Natural killer cell (primary cell): ENCODE results near the gene TP53INP2. TPM values are rescaled to one million over a fixed set of nuclear protein-coding genes. Genes with fewer than 3 reads are reported as not detected.
A peak's percentile ranks its signal among the peaks of the same experiment; 100 is the strongest.

ENCODE experiments used
- ATAC-seq, 3 donors: fragments of 150-1000 bp in 2 of 3; fragments of 200-7000 bp in 1 of 3; cut with Tn5 transposase; 1 replicate in 1 of 3; 2 replicates in 2 of 3; pipeline ENCODE4 v1.10.0; 2021; ENCODE audit warnings: mild to moderate bottlenecking in 2 of 3, moderate library complexity in 2 of 3
- DNase-seq, 2 donors: peaks; one replicate each; pipeline versions ENCODE4 v3.0.0 to v3.0.0-alpha.2; 2013 to 2021; ENCODE audit warnings: mixed read lengths in 1 of 2
- H3K27ac ChIP-seq: one replicate; pipeline ENCODE4 v1.5.1; 2013; ENCODE audit warnings: mild to moderate bottlenecking, low read length
- H3K27me3 ChIP-seq: one replicate; pipeline ENCODE4 v1.6.1; 2013; ENCODE audit warnings: low read length; ENCODE audit not compliant: control insufficient read depth, insufficient read depth
- H3K36me3 ChIP-seq: one replicate; pipeline ENCODE4 v1.6.1; 2013; ENCODE audit warnings: low read length; ENCODE audit not compliant: control insufficient read depth, insufficient read depth
- H3K4me1 ChIP-seq: one replicate; pipeline ENCODE4 v1.6.1; 2013; ENCODE audit warnings: low read length; ENCODE audit not compliant: control insufficient read depth, insufficient read depth
- H3K4me3 ChIP-seq: one replicate; pipeline ENCODE4 v1.5.1; 2013; ENCODE audit warnings: low read length
- H3K9me3 ChIP-seq: one replicate; pipeline ENCODE4 v1.6.1; 2013; ENCODE audit warnings: low read length; ENCODE audit not compliant: control insufficient read depth, insufficient read depth
- H3K27ac Mint-ChIP-seq, 2 donors: one replicate each; pipeline ENCODE4 v1.8.0; 2022; ENCODE audit warnings: mild to moderate bottlenecking in 2 of 2, mixed read lengths in 2 of 2, moderate library complexity in 1 of 2
- H3K27me3 Mint-ChIP-seq, 2 donors: one replicate each; pipeline ENCODE4 v1.8.0; 2022; ENCODE audit warnings: low read depth in 2 of 2, mixed read lengths in 2 of 2
- H3K36me3 Mint-ChIP-seq: one replicate; pipeline ENCODE4 v1.8.0; 2022; ENCODE audit warnings: mixed read lengths
- H3K4me1 Mint-ChIP-seq, 2 donors: one replicate each; pipeline ENCODE4 v1.8.0; 2022; ENCODE audit warnings: mixed read lengths in 2 of 2
- H3K4me3 Mint-ChIP-seq: one replicate; pipeline ENCODE4 v1.8.0; 2022; ENCODE audit warnings: mild to moderate bottlenecking, moderate library complexity, mixed read lengths
- H3K9me3 Mint-ChIP-seq, 2 donors: one replicate each; pipeline ENCODE4 v1.8.0; 2022; ENCODE audit warnings: mixed read lengths in 2 of 2
- WGBS: methylation state at CpG from one replicate; pipeline ENCODE4 v1.1.7; 2013; ENCODE audit warnings: missing lambda C conversion rate; ENCODE audit not compliant: insufficient coverage; 5-methylcytosine and 5-hydroxymethylcytosine counted together
- intact Hi-C: fragments of 100-400 bp; cut with micrococcal nuclease; formaldehyde crosslinking; loops from one replicate; pipeline ENCODE4 v1.14.2; 2022
- total RNA-seq, 4 donors: library from RNA; stranded (reverse); fragments of 120-200 nt in 1 of 4; gene quantifications; one replicate each; pipeline versions ENCODE4 v1.2.3 to v1.2.4, GENCODE V29; 2013 to 2022
- TF ChIP-seq, protein P1 (sequence below): fragments of 200-600 bp; IDR thresholded peaks from one replicate; pipeline ENCODE4 v1.8.0; 2022; ENCODE audit warnings: antibody characterized with exemption

TP53INP2 gene
- total RNA-seq, 3 donors from 2014 or later (not counting 1 experiment from before 2014, with no cell fraction given) = 30.7 to 56.3 (median 35.9) TPM

DNA sequence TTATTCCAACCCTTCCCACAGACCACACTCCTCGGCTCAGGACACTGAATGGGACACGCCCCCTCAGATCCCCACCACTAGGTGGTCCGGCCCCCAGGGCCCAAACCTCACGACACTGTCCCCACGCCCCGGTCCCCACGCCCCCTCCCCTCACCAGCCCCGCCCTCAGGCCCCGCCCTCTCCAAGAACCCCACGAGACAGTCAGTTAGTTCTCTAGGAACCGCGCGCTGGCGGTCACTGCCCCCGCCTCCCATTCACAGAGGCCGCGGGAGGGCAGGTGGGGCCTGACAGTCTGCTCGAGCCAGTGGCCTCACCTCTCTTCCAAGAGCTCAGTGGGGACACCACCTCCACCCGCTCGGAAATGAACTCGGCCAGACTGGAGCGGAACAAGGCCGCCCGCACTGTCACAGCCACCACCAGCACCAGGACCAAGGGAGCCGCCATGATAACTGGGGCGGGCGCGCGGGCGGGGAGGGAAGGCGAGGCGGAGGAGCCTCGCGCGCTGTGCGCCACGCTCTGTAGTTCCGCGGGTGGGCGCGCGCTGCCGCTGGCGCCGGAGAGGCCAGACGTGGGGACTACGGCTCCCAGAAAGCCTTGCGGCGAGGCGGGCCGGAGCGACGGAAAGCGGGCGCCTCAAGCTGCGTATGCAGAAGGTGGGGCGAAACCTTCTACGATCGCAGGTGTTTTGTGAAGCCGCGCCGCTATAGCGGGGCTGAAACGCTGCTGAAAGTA, 27.3 kb upstream of the TP53INP2 start, which contains the start of gene PIGU:
PIGU (minus strand) TSS at position 451 of the 732 bp plus-strand sequence; CDS start at position 444, 7 bp downstream.
- Histone ChIP-seq H3K9me3 (no peaks in the 10 kb centered on the region), H3K4me1 (peaks cover 9% of the 10 kb centered on the region), H3K27ac (peak within 1 kb of the TSS; percentile 80), H3K4me3 (peak within 1 kb of the TSS; percentile 93), H3K27me3 (no peaks in the 10 kb centered on the region), H3K36me3 (no peaks in the 10 kb centered on the region)
- under 1% methylated on average over 64 of the region's 64 CpGs for WGBS
- intact Hi-C loops = loop anchor here (1.0 to 2.0 kb wide), 2 partner anchors 32 to 119 kb away; partner anchors contain the start of gene MAP1LC3A
- ATAC-seq (peak; percentile 97 to 100 (median 97)), DNase-seq (peak; percentile 94 to 98)
- Mint-ChIP-seq H3K4me1 (peaks cover 15 to 16% of the 10 kb centered on the region in 2 donors), H3K9me3 (no peaks in the 10 kb centered on the region), H3K27ac (peak within 1 kb of the TSS; percentile 85 to 90), H3K27me3 (no peaks in the 10 kb centered on the region), H3K36me3 (no peaks in the 10 kb centered on the region), H3K4me3 (peak within 1 kb of the TSS; percentile 95)
- TF ChIP-seq, protein P1, sequence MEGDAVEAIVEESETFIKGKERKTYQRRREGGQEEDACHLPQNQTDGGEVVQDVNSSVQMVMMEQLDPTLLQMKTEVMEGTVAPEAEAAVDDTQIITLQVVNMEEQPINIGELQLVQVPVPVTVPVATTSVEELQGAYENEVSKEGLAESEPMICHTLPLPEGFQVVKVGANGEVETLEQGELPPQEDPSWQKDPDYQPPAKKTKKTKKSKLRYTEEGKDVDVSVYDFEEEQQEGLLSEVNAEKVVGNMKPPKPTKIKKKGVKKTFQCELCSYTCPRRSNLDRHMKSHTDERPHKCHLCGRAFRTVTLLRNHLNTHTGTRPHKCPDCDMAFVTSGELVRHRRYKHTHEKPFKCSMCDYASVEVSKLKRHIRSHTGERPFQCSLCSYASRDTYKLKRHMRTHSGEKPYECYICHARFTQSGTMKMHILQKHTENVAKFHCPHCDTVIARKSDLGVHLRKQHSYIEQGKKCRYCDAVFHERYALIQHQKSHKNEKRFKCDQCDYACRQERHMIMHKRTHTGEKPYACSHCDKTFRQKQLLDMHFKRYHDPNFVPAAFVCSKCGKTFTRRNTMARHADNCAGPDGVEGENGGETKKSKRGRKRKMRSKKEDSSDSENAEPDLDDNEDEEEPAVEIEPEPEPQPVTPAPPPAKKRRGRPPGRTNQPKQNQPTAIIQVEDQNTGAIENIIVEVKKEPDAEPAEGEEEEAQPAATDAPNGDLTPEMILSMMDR = peak; percentile 29

DNA sequence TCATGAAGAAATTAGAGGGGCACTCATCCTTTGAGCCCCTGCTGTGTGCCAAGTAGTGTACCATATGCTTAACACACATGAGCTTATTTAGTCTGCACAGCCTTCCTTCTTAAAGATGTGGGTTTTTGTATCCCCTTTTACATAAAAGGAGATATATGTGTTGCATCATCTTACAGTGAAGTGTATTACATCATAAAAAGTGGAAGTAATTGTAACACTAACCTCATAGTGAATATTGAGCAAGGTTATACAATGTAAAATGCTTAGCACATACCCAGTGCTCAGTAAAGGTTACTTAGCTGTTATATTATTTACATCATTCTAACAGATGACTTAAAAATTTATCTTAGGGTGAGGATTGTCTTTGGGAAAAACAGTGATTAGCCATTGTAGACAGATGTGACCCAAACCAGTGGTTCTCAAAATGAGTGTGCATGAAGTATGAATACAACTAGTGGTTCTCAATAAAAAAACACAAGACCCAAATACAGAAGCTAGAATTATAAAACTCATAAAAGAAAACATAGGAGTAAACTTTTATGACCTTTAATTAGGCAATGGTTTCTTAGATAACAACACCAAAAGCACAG, 23.5 kb upstream of the TP53INP2 start:
- TF ChIP-seq, protein P1 = no peak

DNA sequence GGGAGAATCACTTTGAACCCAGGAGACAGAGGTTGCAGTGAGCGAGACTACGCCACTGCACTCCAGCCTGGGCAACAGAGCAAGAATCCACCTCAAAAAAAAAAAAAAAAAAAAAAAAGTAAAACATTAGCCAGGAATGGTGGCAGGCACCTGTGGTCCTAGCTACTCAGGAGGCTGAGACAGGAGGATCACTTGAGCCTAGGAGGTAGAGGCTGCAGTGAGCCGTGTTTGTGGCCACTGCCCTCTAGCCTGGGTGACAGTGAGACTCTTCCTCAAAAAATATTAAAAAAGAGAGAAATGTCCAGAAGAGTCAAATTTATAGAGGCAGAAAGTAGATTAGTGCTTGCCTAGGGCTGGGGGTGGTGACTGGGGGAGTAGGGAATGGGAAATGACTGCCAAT, 20.5 kb upstream of the TP53INP2 start:
- no peaks in the 10 kb centered on the region for H3K27me3 Mint-ChIP-seq
- H3K9me3 Mint-ChIP-seq = no peaks in the 10 kb centered on the region
- H3K4me3 ChIP-seq = no peak overlapping the region
- H3K4me1 ChIP-seq = no peaks in the 10 kb centered on the region
- DNase-seq (no peak), ATAC-seq (no peak)
- no peaks in the 10 kb centered on the region for H3K4me1 Mint-ChIP-seq
- no peak overlapping the region for H3K4me3 Mint-ChIP-seq
- H3K36me3 Mint-ChIP-seq = no peaks in the 10 kb centered on the region
- H3K27ac ChIP-seq = no peak overlapping the region
- TF ChIP-seq, protein P1 = no peak
- no peaks in the 10 kb centered on the region for H3K9me3 ChIP-seq
- no peak overlapping the region for H3K27ac Mint-ChIP-seq
- intact Hi-C loops = no loop called here
- no peaks in the 10 kb centered on the region for H3K27me3 ChIP-seq
- 100% methylated on average over 3 of the region's 3 CpGs for WGBS
- H3K36me3 ChIP-seq = no peaks in the 10 kb centered on the region

More for the DNA sequence above, 23.5 kb upstream of the TP53INP2 start:
- H3K9me3 ChIP-seq = no peaks in the 10 kb centered on the region
- Mint-ChIP-seq H3K36me3 (no peaks in the 10 kb centered on the region), H3K9me3 (no peaks in the 10 kb centered on the region), H3K4me1 (peaks cover 12 to 13% of the 10 kb centered on the region in 2 donors), H3K4me3 (no peak overlapping the region), H3K27ac (no peak overlapping the region), H3K27me3 (no peaks in the 10 kb centered on the region)
- H3K27ac ChIP-seq = no peak overlapping the region
- no peaks in the 10 kb centered on the region for H3K27me3 ChIP-seq
- no peak for DNase-seq
- H3K36me3 ChIP-seq = no peaks in the 10 kb centered on the region
- intact Hi-C loops = no loop called here
- no peak overlapping the region for H3K4me3 ChIP-seq
- no peak for ATAC-seq
- H3K4me1 ChIP-seq = peaks cover 9% of the 10 kb centered on the region
